Natural killer cell (primary cell): ENCODE measurements around the gene TSNAX. TPM values are rescaled to one million over a fixed set of nuclear protein-coding genes. Genes with fewer than 3 reads are reported as not detected.
A peak's percentile ranks its signal among the peaks of the same experiment; 100 is the strongest.

Experiments
- ATAC-seq, 3 donors: fragments of 150-1000 bp in 2 of 3; fragments of 200-7000 bp in 1 of 3; cut with Tn5 transposase; 1 replicate in 1 of 3; 2 replicates in 2 of 3; pipeline ENCODE4 v1.10.0; 2021; ENCODE audit warnings: mild to moderate bottlenecking in 2 of 3, moderate library complexity in 2 of 3
- DNase-seq, 2 donors: peaks; one replicate each; pipeline versions ENCODE4 v3.0.0 to v3.0.0-alpha.2; 2013 to 2021; ENCODE audit warnings: mixed read lengths in 1 of 2
- H3K27ac ChIP-seq: one replicate; pipeline ENCODE4 v1.5.1; 2013; ENCODE audit warnings: mild to moderate bottlenecking, low read length
- H3K27me3 ChIP-seq: one replicate; pipeline ENCODE4 v1.6.1; 2013; ENCODE audit warnings: low read length; ENCODE audit not compliant: control insufficient read depth, insufficient read depth
- H3K36me3 ChIP-seq: one replicate; pipeline ENCODE4 v1.6.1; 2013; ENCODE audit warnings: low read length; ENCODE audit not compliant: control insufficient read depth, insufficient read depth
- H3K4me1 ChIP-seq: one replicate; pipeline ENCODE4 v1.6.1; 2013; ENCODE audit warnings: low read length; ENCODE audit not compliant: control insufficient read depth, insufficient read depth
- H3K4me3 ChIP-seq: one replicate; pipeline ENCODE4 v1.5.1; 2013; ENCODE audit warnings: low read length
- H3K9me3 ChIP-seq: one replicate; pipeline ENCODE4 v1.6.1; 2013; ENCODE audit warnings: low read length; ENCODE audit not compliant: control insufficient read depth, insufficient read depth
- H3K27ac Mint-ChIP-seq, 2 donors: one replicate each; pipeline ENCODE4 v1.8.0; 2022; ENCODE audit warnings: mild to moderate bottlenecking in 2 of 2, mixed read lengths in 2 of 2, moderate library complexity in 1 of 2
- H3K27me3 Mint-ChIP-seq, 2 donors: one replicate each; pipeline ENCODE4 v1.8.0; 2022; ENCODE audit warnings: low read depth in 2 of 2, mixed read lengths in 2 of 2
- H3K36me3 Mint-ChIP-seq: one replicate; pipeline ENCODE4 v1.8.0; 2022; ENCODE audit warnings: mixed read lengths
- H3K4me1 Mint-ChIP-seq, 2 donors: one replicate each; pipeline ENCODE4 v1.8.0; 2022; ENCODE audit warnings: mixed read lengths in 2 of 2
- H3K4me3 Mint-ChIP-seq: one replicate; pipeline ENCODE4 v1.8.0; 2022; ENCODE audit warnings: mild to moderate bottlenecking, moderate library complexity, mixed read lengths
- H3K9me3 Mint-ChIP-seq, 2 donors: one replicate each; pipeline ENCODE4 v1.8.0; 2022; ENCODE audit warnings: mixed read lengths in 2 of 2
- CTCF ChIP-seq: fragments of 200-600 bp; IDR thresholded peaks from one replicate; pipeline ENCODE4 v1.8.0; 2022; ENCODE audit warnings: antibody characterized with exemption
- WGBS: methylation state at CpG from one replicate; pipeline ENCODE4 v1.1.7; 2013; ENCODE audit warnings: missing lambda C conversion rate; ENCODE audit not compliant: insufficient coverage; 5-methylcytosine and 5-hydroxymethylcytosine counted together
- intact Hi-C: fragments of 100-400 bp; cut with micrococcal nuclease; formaldehyde crosslinking; loops from one replicate; pipeline ENCODE4 v1.14.2; 2022
- total RNA-seq, 4 donors: library from RNA; stranded (reverse); fragments of 120-200 nt in 1 of 4; gene quantifications; one replicate each; pipeline versions ENCODE4 v1.2.3 to v1.2.4, GENCODE V29; 2013 to 2022

TSNAX gene
- total RNA-seq, 3 donors from 2014 or later (not counting 1 experiment from before 2014, with no cell fraction given): 35.6 to 49.3 (median 44.8) TPM

GRCh38 chr1:231613419-231614349, 85.2 kb downstream of the TSNAX start:
- no peaks in the 10 kb centered on the region for H3K36me3 Mint-ChIP-seq
- no peak for TF ChIP-seq CTCF
- intact Hi-C loops: no loop called here

More at GRCh38 chr1:231613419-231614349, 85.2 kb downstream of the TSNAX start:
- Mint-ChIP-seq H3K27me3 (peaks cover 16 to 17% of the 10 kb centered on the region in 2 donors), H3K4me3 (peak overlapping the region; percentile 90), H3K4me1 (peaks cover 48 to 52% of the 10 kb centered on the region in 2 donors), H3K9me3 (no peaks in the 10 kb centered on the region), H3K27ac (peak overlapping the region; percentile 74 to 89)
- DNase-seq (peak in 1 of 2 donors; percentile 9), ATAC-seq (no peak)
- 45% methylated on average over 6 of the region's 7 CpGs for WGBS
- Histone ChIP-seq H3K36me3 (no peaks in the 10 kb centered on the region), H3K4me1 (peaks cover 44% of the 10 kb centered on the region), H3K4me3 (no peak overlapping the region), H3K9me3 (no peaks in the 10 kb centered on the region), H3K27ac (no peak overlapping the region), H3K27me3 (no peaks in the 10 kb centered on the region)

Other genes with a start within 250 kb of the TSNAX start
- gene EXOC8, start 190.8 kb upstream of the TSNAX start, total RNA-seq: 10 to 100 TPM; 29.0 to 37.1 (median 34.7) TPM
- gene SPRTN, start 190.4 kb upstream of the TSNAX start, total RNA-seq: 10 to 100 TPM; 31.1 to 42.6 (median 36.6) TPM
- 10 to 100 TPM; 14.2 to 27.5 (median 24.5) TPM for gene EGLN1, start 106.4 kb upstream of the TSNAX start, total RNA-seq
- gene DISC1, start 98.1 kb downstream of the TSNAX start, total RNA-seq: 10 to 100 TPM in 1 of 3 donors, 1 to 10 TPM in 2; 5.9 to 10.7 (median 9.7) TPM